ENCODE measurements around the gene TMEM129. TPM values are rescaled to one million over a fixed set of nuclear protein-coding genes. Genes with fewer than 3 reads are reported as not detected.

The TMEM129 gene
- total RNA-seq, 1 experiment from 2014 or later, result 41.2 TPM

- H3K4me3 ChIP-seq, result no peak overlapping the region
- no peaks in the 10 kb centered on the region for H3K36me3 ChIP-seq (ENCODE audit: low read depth)
- H2AFZ ChIP-seq, result no peak overlapping the region
- H3K79me2 ChIP-seq (ENCODE audit: low read depth), result no peaks in the 10 kb centered on the region
- no peaks in the 10 kb centered on the region for H3K9me2 ChIP-seq (ENCODE audit: insufficient read depth)
- intact Hi-C loops (cut with micrococcal nuclease; ENCODE audit: unreplicated experiment), result no loop called here
- no peak for DNase-seq
- BruUV-seq (replicated peaks), result no TSS peak
- no peaks in the 10 kb centered on the region for H4K20me1 ChIP-seq (ENCODE audit: insufficient read depth)
- H3K9me3 ChIP-seq (ENCODE audit: insufficient read depth, low read depth), result no peaks in the 10 kb centered on the region
- POLR2A ChIA-PET (ENCODE audit: unreplicated experiment), result no interaction called here
- no peak overlapping the region for H3K27ac ChIP-seq
- H3K4me1 ChIP-seq (replicated peaks; ENCODE audit: insufficient read depth), result 0 out of 2 replicates have a peak, but pooled peaks cover 5% of the 10 kb centered on the region
- CTCF ChIA-PET, result interaction anchor here (0.5 kb wide), 1 partner anchor 241 kb away, joined by 21 read pairs; no protein-coding TSS in a partner anchor
- no peak overlapping the region for H3K4me2 ChIP-seq
- H3K27me3 ChIP-seq (ENCODE audit: insufficient read depth, low read depth), result no peaks in the 10 kb centered on the region
- TF ChIP-seq CTCF (conservative IDR thresholded peaks at IDR 0.05) (no peak), EZH2 (IDR thresholded peaks at IDR 0.05; ENCODE audit: low read depth) (no peak)
- peaks cover 43% of the 10 kb centered on the region for H3F3A ChIP-seq (ENCODE audit: insufficient read depth, low read depth)
These were observed 34.6 kb downstream of the TMEM129 start for GRCh38 chr4:1686440-1687036.

GRCh38 chr4:1685235-1686150, 35.6 kb downstream of the TMEM129 start:
- TF ChIP-seq CTCF (conservative IDR thresholded peaks at IDR 0.05) (no peak), EZH2 (IDR thresholded peaks at IDR 0.05; ENCODE audit: low read depth) (no peak)
- CTCF ChIA-PET, result interaction anchor here (0.5 kb wide), 1 partner anchor 242 kb away, joined by 21 read pairs; no protein-coding TSS in a partner anchor
- peak overlapping the region; percentile 80; the same call in 1 of the 2 replicates for H3K4me2 ChIP-seq
- no peak for DNase-seq
- H3K9me3 ChIP-seq (ENCODE audit: insufficient read depth, low read depth), result no peaks in the 10 kb centered on the region
- H3K4me1 ChIP-seq (replicated peaks; ENCODE audit: insufficient read depth), result 0 out of 2 replicates have a peak, but pooled peaks cover 5% of the 10 kb centered on the region
- no peak overlapping the region for H2AFZ ChIP-seq
- H4K20me1 ChIP-seq (ENCODE audit: insufficient read depth), result no peaks in the 10 kb centered on the region
- intact Hi-C loops (cut with micrococcal nuclease; ENCODE audit: unreplicated experiment), result loop anchor here (2.0 kb wide), 1 partner anchor 41 kb away; no protein-coding TSS in a partner anchor
- H3K4me3 ChIP-seq, result peak overlapping the region; percentile 56; the same call in 1 of the 2 replicates
- no TSS peak for BruUV-seq (replicated peaks)
- POLR2A ChIA-PET (ENCODE audit: unreplicated experiment), result no interaction called here
- no peaks in the 10 kb centered on the region for H3K36me3 ChIP-seq (ENCODE audit: low read depth)
- H3K27me3 ChIP-seq (ENCODE audit: insufficient read depth, low read depth), result no peaks in the 10 kb centered on the region
- H3K27ac ChIP-seq, result no peak overlapping the region
- H3K9me2 ChIP-seq (ENCODE audit: insufficient read depth), result no peaks in the 10 kb centered on the region
- peaks cover 44% of the 10 kb centered on the region for H3F3A ChIP-seq (ENCODE audit: insufficient read depth, low read depth)
- H3K79me2 ChIP-seq (ENCODE audit: low read depth), result no peaks in the 10 kb centered on the region

- peaks cover 37% of the 10 kb centered on the region for H3F3A ChIP-seq (ENCODE audit: insufficient read depth, low read depth)
- H3K79me2 ChIP-seq (ENCODE audit: low read depth), result no peaks in the 10 kb centered on the region
- H4K20me1 ChIP-seq (ENCODE audit: insufficient read depth), result no peaks in the 10 kb centered on the region
- peak overlapping the region; percentile 56 for H3K4me3 ChIP-seq
- H3K4me2 ChIP-seq, result peak overlapping the region; percentile 80
- no peak overlapping the region for H3K27ac ChIP-seq
- intact Hi-C loops (cut with micrococcal nuclease; ENCODE audit: unreplicated experiment), result loop anchor here (2.0 kb wide), 1 partner anchor 42 kb away; no protein-coding TSS in a partner anchor
- H3K9me2 ChIP-seq (ENCODE audit: insufficient read depth), result no peaks in the 10 kb centered on the region
- no peak for TF ChIP-seq CTCF (conservative IDR thresholded peaks at IDR 0.05)
- TF ChIP-seq EZH2 (IDR thresholded peaks at IDR 0.05; ENCODE audit: low read depth), result no peak
- peak in 1 of 2 experiments; percentile 31 for DNase-seq
- ChIA-PET CTCF (no interaction called here), POLR2A (ENCODE audit: unreplicated experiment) (no interaction called here)
- peak overlapping the region; percentile 80 for H2AFZ ChIP-seq
- no peaks in the 10 kb centered on the region for H3K27me3 ChIP-seq (ENCODE audit: insufficient read depth, low read depth)
- H3K9me3 ChIP-seq (ENCODE audit: insufficient read depth, low read depth), result no peaks in the 10 kb centered on the region
- H3K36me3 ChIP-seq (ENCODE audit: low read depth), result no peaks in the 10 kb centered on the region
- BruUV-seq (replicated peaks), result no TSS peak
- H3K4me1 ChIP-seq (replicated peaks; ENCODE audit: insufficient read depth), result 0 out of 2 replicates have a peak, but pooled peaks cover 5% of the 10 kb centered on the region
These were observed 36.5 kb downstream of the TMEM129 start for GRCh38 chr4:1684506-1685234.

Data from PC-9 (cell line).